ENCODE measurements around the gene C19orf47.

GRCh38 chr19:40321566-40322270 is 26.5 kb downstream of the C19orf47 start:
- TF ChIP-seq CTCF (IDR thresholded peaks at IDR 0.05 in 4 of 5, conservative IDR thresholded peaks at IDR 0.05 in 1 of 5) (no peak), POLR2A (IDR thresholded peaks at IDR 0.05) (no peak)
